Epithelial cell of proximal tubule (primary cell): ENCODE measurements around the gene INPP5J. TPM values are rescaled to one million over a fixed set of nuclear protein-coding genes. Genes with fewer than 3 reads are reported as not detected.
A peak's percentile ranks its signal among the peaks of the same experiment; 100 is the strongest.

Source experiments
- DNase-seq: peaks from one replicate; pipeline ENCODE4 v3.0.0-alpha.2; 2011; ENCODE audit warnings: low read depth
- H3K4me3 ChIP-seq: 2 replicates; pipeline ENCODE4 v1.5.1; 2011; ENCODE audit warnings: low read depth, mild to moderate bottlenecking, low read length
- CTCF ChIP-seq: conservative IDR thresholded peaks from 2 replicates; pipeline ENCODE4 v1.5.1; 2012; ENCODE audit warnings: low read depth, mild to moderate bottlenecking, low read length
- total RNA-seq: library from RNA; depleted of rRNA; stranded (reverse); fragments of >200 nt; gene quantifications from 2 replicates; pipeline ENCODE4 v1.2.3, GENCODE V29; 2015

Gene INPP5J
- total RNA-seq, 1 donor from 2014 or later: 1.2 TPM

GRCh38 chr22:31085493-31085824 is 37.3 kb upstream of the INPP5J start:
- H3K4me3 ChIP-seq: peak overlapping the region; percentile 96

GRCh38 chr22:31085928-31086327 is 36.8 kb upstream of the INPP5J start:
- H3K4me3 ChIP-seq: peak overlapping the region; percentile 96
- no peak for TF ChIP-seq CTCF

More at GRCh38 chr22:31085493-31085824, 37.3 kb upstream of the INPP5J start:
- no peak for TF ChIP-seq CTCF
- no peak for DNase-seq

DNA sequence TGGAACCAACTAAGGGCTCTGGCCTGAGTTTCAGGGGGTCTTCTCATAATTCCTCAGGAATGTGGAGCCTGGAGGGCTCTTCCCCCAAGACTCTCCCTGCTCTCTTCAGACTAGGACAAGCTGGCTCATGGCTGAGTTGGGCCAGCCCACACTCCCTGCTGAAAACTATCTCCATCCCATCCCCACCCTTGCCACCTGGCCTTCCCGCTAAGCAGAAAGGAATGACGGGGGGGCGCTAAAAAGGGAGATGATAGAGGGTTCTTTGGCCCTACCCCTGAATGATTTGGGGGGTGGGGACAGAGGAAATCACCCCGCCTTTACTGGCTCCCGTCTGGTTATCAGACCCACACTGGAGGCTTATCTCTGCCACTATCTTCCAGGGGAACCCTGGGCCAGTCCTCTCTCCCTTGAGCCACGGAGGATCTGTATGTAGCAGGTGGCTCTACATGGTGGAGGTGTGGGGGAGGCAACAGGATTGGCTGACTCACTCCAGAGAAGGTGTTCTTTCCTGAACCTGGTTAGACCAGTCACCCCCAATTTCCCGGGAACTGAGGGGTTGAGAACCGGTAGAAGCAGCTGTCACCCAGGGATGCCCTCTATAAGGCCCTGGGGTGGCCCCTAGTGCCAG is 35.9 kb upstream of the INPP5J start:
- no peak for DNase-seq
- H3K4me3 ChIP-seq: no peak overlapping the region
- TF ChIP-seq CTCF: no peak

More at GRCh38 chr22:31085928-31086327, 36.8 kb upstream of the INPP5J start:
- DNase-seq: no peak

DNA sequence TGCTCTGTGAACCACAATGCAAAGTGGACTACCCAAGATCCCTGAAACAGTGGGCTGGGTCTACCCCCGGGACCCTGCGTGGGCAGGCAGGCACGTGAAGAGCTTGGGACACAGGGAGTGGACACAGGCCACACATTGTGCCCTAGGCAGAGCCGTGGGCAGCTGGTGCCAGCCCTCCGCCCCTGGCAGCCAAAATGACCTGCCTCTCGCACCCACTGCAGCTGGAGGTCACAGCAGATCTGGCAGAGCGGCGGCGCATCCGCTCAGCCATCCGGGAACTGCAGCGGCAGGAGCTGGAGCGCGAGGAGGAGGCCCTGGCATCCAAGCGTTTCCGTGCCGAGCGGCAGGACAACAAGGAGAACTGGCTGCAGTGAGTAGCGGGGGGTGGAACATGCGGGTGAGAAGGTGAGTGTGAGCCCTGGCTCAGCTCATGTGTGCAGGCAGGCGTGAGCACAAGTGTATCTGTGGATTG is 35.0 kb upstream of the INPP5J start:
- no peak overlapping the region for H3K4me3 ChIP-seq
- no peak for DNase-seq

DNA sequence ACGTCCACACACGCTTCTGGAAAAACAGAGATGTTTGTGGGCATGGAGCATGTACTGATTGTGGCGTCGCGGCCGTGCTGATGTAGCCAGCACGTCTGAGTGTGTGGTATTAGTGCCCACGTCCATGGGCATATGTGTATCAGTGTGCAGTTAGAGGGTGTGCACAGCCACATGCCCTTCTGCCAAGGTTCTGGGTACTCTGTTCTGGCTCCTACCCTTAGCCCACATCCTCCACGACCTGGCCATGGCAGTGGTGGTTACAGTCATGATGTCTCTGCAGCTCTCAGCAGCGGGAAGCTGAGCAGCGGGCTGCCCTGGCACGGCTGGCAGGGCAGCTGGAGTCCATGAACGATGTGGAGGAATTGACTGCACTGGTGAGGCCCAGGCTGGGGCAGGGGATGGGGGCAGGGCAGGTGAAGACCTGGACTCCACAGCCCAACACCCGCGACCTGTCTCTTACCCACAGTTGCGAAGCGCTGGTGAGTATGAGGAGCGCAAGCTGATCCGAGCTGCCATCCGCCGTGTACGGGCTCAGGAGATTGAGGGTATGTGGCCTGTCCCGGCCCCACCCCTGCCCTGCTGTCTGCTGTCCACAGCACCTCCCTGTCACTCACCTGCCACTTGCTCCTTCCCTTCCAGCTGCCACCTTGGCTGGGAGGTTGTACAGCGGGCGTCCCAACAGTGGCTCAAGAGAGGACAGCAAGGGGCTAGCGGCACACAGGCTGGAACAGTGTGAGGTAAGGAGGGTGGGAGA is 34.4 kb upstream of the INPP5J start:
- no peak for DNase-seq
- TF ChIP-seq CTCF: no peak
- no peak overlapping the region for H3K4me3 ChIP-seq

More for the DNA sequence above, 35.0 kb upstream of the INPP5J start:
- no peak for TF ChIP-seq CTCF

- H3K4me3 ChIP-seq: no peak overlapping the region
- peak; percentile 75 for TF ChIP-seq CTCF
- no peak for DNase-seq
These were observed 33.3 kb upstream of the INPP5J start for GRCh38 chr22:31089160-31090100.
